SK-N-SH (cell line): ENCODE data around the gene NFYA.

Experiments used
- CTCF ChIP-seq: fragments of 200-600 bp; sonication (generic); IDR thresholded peaks from 2 replicates; pipeline ENCODE4 v1.6.1; 2017; ENCODE audit warnings: antibody characterized with exemption, mild to moderate bottlenecking, moderate library complexity
- EZH2phosphoT487 ChIP-seq: fragments of 200-600 bp; sonication (generic); IDR thresholded peaks from 2 replicates; pipeline ENCODE4 v1.6.1; 2017; ENCODE audit warnings: low read depth, mixed run types, mild to moderate bottlenecking, antibody characterized with exemption, moderate library complexity, borderline replicate concordance
- REST ChIP-seq: IDR thresholded peaks from 2 replicates; pipeline ENCODE4 v1.6.1; 2012; ENCODE audit warnings: mild to moderate bottlenecking, low read depth, low read length, moderate library complexity
- ZBTB33 ChIP-seq: IDR thresholded peaks from 2 replicates; pipeline ENCODE4 v1.4.0; 2012; ENCODE audit warnings: low read depth, borderline replicate concordance

GRCh38 chr6:41135062-41135832, 62.5 kb downstream of the NFYA start:
- TF ChIP-seq CTCF (no peak), EZH2phosphoT487 (no peak), ZBTB33 (no peak), REST (no peak)
